Measurements from ENCODE around the gene NGF.
"Not testable (repeated sequence)": the region's sequence is repeated elsewhere in the genome, so short reads cannot be mapped to it uniquely, and the experiment has no call there.

NGF gene

DNA sequence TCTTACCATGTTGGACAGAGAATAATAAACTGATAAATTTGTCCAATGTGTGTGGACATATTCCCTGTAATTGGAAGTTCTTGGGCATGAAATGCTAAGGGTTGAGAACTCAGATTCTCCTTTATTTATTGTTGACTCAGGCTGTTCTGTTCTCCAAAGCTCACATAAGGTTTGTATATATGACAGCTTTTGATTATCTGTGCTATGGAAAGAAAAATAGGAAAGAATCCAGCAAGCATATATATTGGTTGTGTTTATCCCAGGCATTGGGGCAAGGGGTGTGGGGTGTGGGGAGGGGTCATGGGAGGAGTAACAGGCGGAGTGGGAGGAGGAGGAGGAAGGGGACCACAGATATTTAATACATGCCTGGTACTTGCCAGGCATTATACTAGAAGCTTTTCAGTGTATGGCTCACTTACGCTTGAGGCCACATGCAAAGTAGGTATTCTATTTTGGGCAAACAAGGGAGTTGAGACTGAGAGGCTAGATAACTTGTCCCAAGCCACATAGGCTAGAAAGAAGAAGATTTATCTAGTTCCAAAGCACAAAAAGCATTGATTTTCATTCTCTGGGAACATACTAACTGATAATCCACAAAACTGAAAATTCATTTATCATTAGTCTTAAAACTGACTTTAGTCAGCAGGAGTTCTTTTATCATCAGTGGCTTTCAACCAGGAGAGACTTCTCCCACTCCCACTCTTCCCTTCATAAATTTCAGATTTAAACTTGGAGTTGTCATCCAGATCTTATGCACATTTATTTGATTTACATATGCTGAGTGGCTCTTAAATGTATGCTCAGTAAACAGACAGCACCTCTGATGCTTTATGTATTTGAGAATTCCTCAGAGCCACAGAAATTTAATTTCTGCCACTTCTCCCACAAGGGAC, 27.2 kb downstream of the NGF start:
- H3K27ac ChIP-seq (ENCODE audit: low read depth, low read length, severe bottlenecking) = no peak overlapping the region
- no peak overlapping the region for H3K4me3 ChIP-seq (ENCODE audit: extremely low read depth, insufficient read depth, low read length, poor library complexity, severe bottlenecking)
- H3K36me3 ChIP-seq (ENCODE audit: control insufficient read depth, insufficient read depth, low read length) = no peaks in the 10 kb centered on the region
- H3K4me1 ChIP-seq (ENCODE audit: control insufficient read depth, insufficient read depth, low read length, poor library complexity, severe bottlenecking) = peaks cover 17% of the 10 kb centered on the region
- no peaks in the 10 kb centered on the region for H3K9me3 ChIP-seq (ENCODE audit: control insufficient read depth, low read length)
- 92% methylated on average over 2 of the region's 2 CpGs; no CpG with 5 or more reads in 1 of the 2 experiments for WGBS, 2 experiments (ENCODE audit: insufficient coverage in 2 of 2)

DNA sequence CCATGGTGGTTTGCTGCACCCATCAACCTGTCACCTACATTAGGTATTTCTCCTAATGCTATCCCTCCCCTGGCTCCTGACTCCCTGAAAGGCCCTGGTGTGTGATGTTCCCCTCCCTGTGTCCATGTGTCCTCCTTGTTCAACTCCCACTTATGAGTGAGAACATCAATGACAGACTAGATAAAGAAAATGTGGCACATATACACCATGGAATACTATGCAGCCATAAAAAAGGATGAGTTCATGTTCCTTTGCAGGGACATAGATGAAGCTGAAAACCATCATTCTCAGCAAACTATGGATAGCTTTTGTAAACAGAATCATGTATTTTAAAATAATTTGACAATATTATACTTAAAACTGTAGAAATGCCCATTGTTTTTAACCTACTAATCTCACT, 28.5 kb downstream of the NGF start:
- not testable (repeated sequence) for H3K27ac ChIP-seq (ENCODE audit: low read depth, low read length, severe bottlenecking); H3K36me3 ChIP-seq (ENCODE audit: control insufficient read depth, insufficient read depth, low read length); H3K4me1 ChIP-seq (ENCODE audit: control insufficient read depth, insufficient read depth, low read length, poor library complexity, severe bottlenecking); H3K4me3 ChIP-seq (ENCODE audit: extremely low read depth, insufficient read depth, low read length, poor library complexity, severe bottlenecking); H3K9me3 ChIP-seq (ENCODE audit: control insufficient read depth, low read length)

DNA sequence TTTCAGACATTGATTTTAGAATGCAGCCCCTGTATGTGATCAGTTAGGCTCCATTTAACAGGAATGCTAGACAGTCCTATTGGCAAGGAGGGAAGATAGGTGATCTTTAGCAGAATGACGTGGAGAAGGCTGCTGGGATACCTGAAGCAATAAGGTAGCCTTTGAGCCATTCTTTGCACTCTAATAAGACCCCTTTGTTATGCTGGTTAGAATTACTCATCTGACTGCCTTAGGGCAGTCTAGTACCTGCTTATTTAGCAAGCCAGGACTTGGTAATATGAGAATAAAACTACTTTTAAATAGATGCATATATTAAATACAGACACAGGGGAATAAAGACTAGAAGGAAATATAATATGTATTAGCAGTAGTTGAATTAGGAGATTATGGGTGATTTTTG, 29.1 kb downstream of the NGF start:
- no peak overlapping the region for H3K4me3 ChIP-seq (ENCODE audit: extremely low read depth, insufficient read depth, low read length, poor library complexity, severe bottlenecking)
- H3K9me3 ChIP-seq (ENCODE audit: control insufficient read depth, low read length) = no peaks in the 10 kb centered on the region
- H3K36me3 ChIP-seq (ENCODE audit: control insufficient read depth, insufficient read depth, low read length) = no peaks in the 10 kb centered on the region
- H3K27ac ChIP-seq (ENCODE audit: low read depth, low read length, severe bottlenecking) = no peak overlapping the region
- H3K4me1 ChIP-seq (ENCODE audit: control insufficient read depth, insufficient read depth, low read length, poor library complexity, severe bottlenecking) = no peaks in the 10 kb centered on the region
- WGBS, 2 experiments (ENCODE audit: insufficient coverage in 2 of 2) = 83% methylated on average over 1 of the region's 1 CpG; no CpG with 5 or more reads in 1 of the 2 experiments

DNA sequence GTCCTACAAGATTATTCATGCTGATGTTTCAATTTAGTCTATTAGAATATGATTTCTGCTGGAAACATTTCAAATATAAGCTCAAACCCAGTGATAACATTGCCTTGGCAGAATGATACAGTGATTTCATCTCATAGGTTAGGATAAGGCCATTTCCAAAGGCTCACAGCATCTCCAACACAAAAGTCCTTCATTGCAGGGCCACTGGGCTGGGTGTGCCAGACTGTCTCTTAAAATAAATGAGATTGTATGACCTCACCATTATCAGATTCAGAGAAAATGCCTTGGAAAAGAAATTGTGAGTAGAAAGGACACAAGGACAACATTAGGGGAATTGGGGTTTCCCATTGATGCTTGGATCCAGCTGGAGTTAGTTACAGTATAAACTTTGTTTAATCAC, 30.4 kb downstream of the NGF start:
- Histone ChIP-seq H3K9me3 (ENCODE audit: control insufficient read depth, low read length) (no peaks in the 10 kb centered on the region), H3K27ac (ENCODE audit: low read depth, low read length, severe bottlenecking) (no peak overlapping the region), H3K36me3 (ENCODE audit: control insufficient read depth, insufficient read depth, low read length) (no peaks in the 10 kb centered on the region), H3K4me3 (ENCODE audit: extremely low read depth, insufficient read depth, low read length, poor library complexity, severe bottlenecking) (no peak overlapping the region), H3K4me1 (ENCODE audit: control insufficient read depth, insufficient read depth, low read length, poor library complexity, severe bottlenecking) (peaks cover 7% of the 10 kb centered on the region)

- Histone ChIP-seq H3K4me1 (ENCODE audit: control insufficient read depth, insufficient read depth, low read length, poor library complexity, severe bottlenecking) (peaks cover 22% of the 10 kb centered on the region), H3K36me3 (ENCODE audit: control insufficient read depth, insufficient read depth, low read length) (no peaks in the 10 kb centered on the region), H3K4me3 (ENCODE audit: extremely low read depth, insufficient read depth, low read length, poor library complexity, severe bottlenecking) (no peak overlapping the region), H3K9me3 (ENCODE audit: control insufficient read depth, low read length) (no peaks in the 10 kb centered on the region), H3K27ac (ENCODE audit: low read depth, low read length, severe bottlenecking) (no peak overlapping the region)
- 80 to 95% methylated on average over 2 of the region's 2 CpGs for WGBS, 2 experiments (ENCODE audit: insufficient coverage in 2 of 2)
Observed at GRCh38 chr1:115306146-115306545, 31.9 kb downstream of the NGF start.

DNA sequence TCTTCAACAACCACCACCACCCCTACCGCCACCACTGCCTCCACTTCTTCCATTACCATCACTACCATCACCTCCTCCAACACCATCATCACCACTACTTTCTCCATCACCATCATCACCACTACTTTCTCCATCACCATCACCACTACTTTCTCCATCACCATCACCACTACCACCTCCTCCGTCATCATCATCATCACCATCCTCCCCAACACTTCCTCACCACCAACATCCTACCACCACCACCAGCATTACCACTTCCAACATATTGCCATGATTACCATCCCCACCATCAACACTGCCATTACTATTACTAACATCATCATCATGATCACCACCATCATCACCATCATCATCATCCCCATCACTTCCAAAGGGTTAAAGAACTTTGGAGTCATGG, 34.7 kb downstream of the NGF start:
- Histone ChIP-seq H3K4me1 (ENCODE audit: control insufficient read depth, insufficient read depth, low read length, poor library complexity, severe bottlenecking) (peaks cover 48% of the 10 kb centered on the region), H3K4me3 (ENCODE audit: extremely low read depth, insufficient read depth, low read length, poor library complexity, severe bottlenecking) (no peak overlapping the region), H3K27ac (ENCODE audit: low read depth, low read length, severe bottlenecking) (no peak overlapping the region), H3K9me3 (ENCODE audit: control insufficient read depth, low read length) (no peaks in the 10 kb centered on the region), H3K36me3 (ENCODE audit: control insufficient read depth, insufficient read depth, low read length) (no peaks in the 10 kb centered on the region)
- 97 to 100% methylated on average over 2 of the region's 2 CpGs for whole genome bisulfite sequencing, 2 experiments (ENCODE audit: insufficient coverage in 2 of 2)

DNA sequence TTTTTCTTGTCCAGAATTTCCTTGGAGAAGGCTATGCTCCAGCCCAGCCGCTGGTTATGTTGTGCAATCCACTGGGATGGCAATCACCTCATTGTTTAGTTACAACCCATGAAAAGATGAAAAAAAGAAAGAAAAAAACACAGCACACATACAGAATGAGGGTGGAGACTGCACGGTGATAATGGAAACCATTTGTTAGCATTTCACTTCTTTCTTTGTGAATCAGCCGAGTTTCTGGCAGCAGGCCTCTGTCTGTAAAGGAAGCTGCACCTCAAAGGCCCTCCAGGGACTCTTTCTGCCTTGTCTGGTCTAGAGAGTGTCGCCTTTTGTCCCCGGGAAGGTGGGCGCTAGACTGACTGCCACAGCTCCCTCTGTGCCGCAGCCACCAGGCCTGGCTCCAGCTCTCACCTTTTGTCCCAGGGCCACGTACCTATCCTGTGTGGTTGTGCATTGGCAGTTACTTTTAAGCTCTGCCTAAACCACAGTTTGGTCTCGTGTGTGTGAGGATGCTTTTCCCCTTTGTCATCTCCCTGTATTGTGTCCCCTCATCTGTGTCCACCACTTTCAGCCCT, 35.6 kb downstream of the NGF start:
- Histone ChIP-seq H3K9me3 (ENCODE audit: control insufficient read depth, low read length) (no peaks in the 10 kb centered on the region), H3K27ac (ENCODE audit: low read depth, low read length, severe bottlenecking) (no peak overlapping the region), H3K4me3 (ENCODE audit: extremely low read depth, insufficient read depth, low read length, poor library complexity, severe bottlenecking) (no peak overlapping the region), H3K36me3 (ENCODE audit: control insufficient read depth, insufficient read depth, low read length) (no peaks in the 10 kb centered on the region), H3K4me1 (ENCODE audit: control insufficient read depth, insufficient read depth, low read length, poor library complexity, severe bottlenecking) (peaks cover 51% of the 10 kb centered on the region)
- 57 to 66% methylated on average over 6 to 8 of the region's 9 CpGs for WGBS, 2 experiments (ENCODE audit: insufficient coverage in 2 of 2)

DNA sequence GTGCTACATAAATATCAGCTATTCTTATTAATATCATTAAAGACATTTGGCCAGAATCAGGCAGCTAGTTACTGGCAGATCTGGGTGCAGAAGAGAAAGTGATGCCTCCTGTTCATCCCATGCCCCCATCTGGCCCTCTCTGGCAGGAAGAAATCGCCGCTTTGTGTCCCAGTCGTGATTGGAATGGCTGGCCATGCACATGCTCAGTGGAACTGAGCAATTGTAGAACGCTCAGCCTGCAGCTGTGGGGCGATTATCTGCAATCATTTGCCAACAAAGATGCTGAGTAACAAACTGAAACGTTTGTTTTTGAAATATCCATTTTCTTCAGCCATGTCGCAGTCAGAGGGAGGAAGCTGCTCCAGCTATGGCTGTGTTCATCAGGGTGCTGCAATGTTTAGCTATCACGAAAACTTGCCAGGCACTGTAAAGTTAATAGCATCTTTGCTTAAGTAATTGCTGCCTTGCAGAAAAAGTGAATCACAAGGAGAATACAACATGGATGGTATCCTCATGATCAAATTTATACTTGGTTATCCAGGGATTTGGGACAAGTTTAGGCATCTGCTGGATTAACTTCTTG, 36.5 kb downstream of the NGF start:
- Histone ChIP-seq H3K27ac (ENCODE audit: low read depth, low read length, severe bottlenecking) (peak overlapping the region; percentile 91), H3K4me1 (ENCODE audit: control insufficient read depth, insufficient read depth, low read length, poor library complexity, severe bottlenecking) (peaks cover 51% of the 10 kb centered on the region)

GRCh38 chr1:115300087-115300876, 37.8 kb downstream of the NGF start:
- H3K27ac ChIP-seq (ENCODE audit: low read depth, low read length, severe bottlenecking) = peak overlapping the region; percentile 91
- peaks cover 51% of the 10 kb centered on the region for H3K4me1 ChIP-seq (ENCODE audit: control insufficient read depth, insufficient read depth, low read length, poor library complexity, severe bottlenecking)
- no peaks in the 10 kb centered on the region for H3K9me3 ChIP-seq (ENCODE audit: control insufficient read depth, low read length)
- H3K36me3 ChIP-seq (ENCODE audit: control insufficient read depth, insufficient read depth, low read length) = no peaks in the 10 kb centered on the region
- H3K4me3 ChIP-seq (ENCODE audit: extremely low read depth, insufficient read depth, low read length, poor library complexity, severe bottlenecking) = no peak overlapping the region
- 53 to 67% methylated on average over 5 to 6 of the region's 8 CpGs for WGBS, 2 experiments (ENCODE audit: insufficient coverage in 2 of 2)

More for the DNA sequence above, 36.5 kb downstream of the NGF start:
- Histone ChIP-seq H3K9me3 (ENCODE audit: control insufficient read depth, low read length) (no peaks in the 10 kb centered on the region), H3K4me3 (ENCODE audit: extremely low read depth, insufficient read depth, low read length, poor library complexity, severe bottlenecking) (no peak overlapping the region), H3K36me3 (ENCODE audit: control insufficient read depth, insufficient read depth, low read length) (no peaks in the 10 kb centered on the region)
- 96% methylated on average over 7 to 8 of the region's 8 CpGs for WGBS, 2 experiments (ENCODE audit: insufficient coverage in 2 of 2)

DNA sequence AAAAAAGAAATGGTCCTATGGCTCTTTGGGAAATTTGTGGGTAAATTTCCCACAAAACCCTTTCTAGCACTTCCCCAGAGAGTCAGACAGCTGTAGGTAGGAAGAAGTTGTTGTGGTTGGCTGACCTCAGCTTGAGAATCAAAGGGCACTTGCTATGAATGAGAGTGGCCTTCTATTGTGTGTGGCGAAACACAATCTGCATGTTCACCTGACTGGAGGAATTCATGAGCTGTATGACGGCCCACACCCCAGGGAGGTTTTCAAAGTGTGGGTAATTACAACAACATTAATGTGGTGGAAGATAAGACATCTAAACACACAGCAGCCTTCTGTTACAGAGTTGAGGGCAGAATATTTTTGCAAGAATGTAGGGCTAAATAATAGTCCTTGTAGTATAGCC, 38.8 kb downstream of the NGF start:
- H3K9me3 ChIP-seq (ENCODE audit: control insufficient read depth, low read length) = no peaks in the 10 kb centered on the region
- peaks cover 51% of the 10 kb centered on the region for H3K4me1 ChIP-seq (ENCODE audit: control insufficient read depth, insufficient read depth, low read length, poor library complexity, severe bottlenecking)
- H3K4me3 ChIP-seq (ENCODE audit: extremely low read depth, insufficient read depth, low read length, poor library complexity, severe bottlenecking) = no peak overlapping the region
- no CpG with 5 or more reads among the region's 2 CpGs for WGBS, 2 experiments (ENCODE audit: insufficient coverage in 2 of 2)
- no peaks in the 10 kb centered on the region for H3K36me3 ChIP-seq (ENCODE audit: control insufficient read depth, insufficient read depth, low read length)
- H3K27ac ChIP-seq (ENCODE audit: low read depth, low read length, severe bottlenecking) = no peak overlapping the region
